DOHH2 (cell line): ENCODE measurements around the gene ALK.

Experiments used
- H3F3A ChIP-seq: fragments of 200-600 bp; sonication (generic), shearing (Covaris generic); 2 replicates; pipeline ENCODE4 v1.6.0; 2016; ENCODE audit warnings: antibody characterized with exemption, mild to moderate bottlenecking; ENCODE audit not compliant: control insufficient read depth, insufficient read depth
- H3K27ac ChIP-seq: fragments of 200-600 bp; sonication (generic); 2 replicates; pipeline ENCODE4 v1.5.1; 2014; ENCODE audit warnings: low read depth, mild to moderate bottlenecking, low read length, moderate library complexity
- H3K27me3 ChIP-seq: fragments of 200-600 bp; sonication (generic); 2 replicates; pipeline ENCODE4 v1.6.1; 2014; ENCODE audit warnings: mild to moderate bottlenecking, low read length, mixed read lengths; ENCODE audit not compliant: control insufficient read depth
- H3K36me3 ChIP-seq: fragments of 200-600 bp; sonication (generic); 2 replicates; pipeline ENCODE4 v1.6.1; 2014; ENCODE audit warnings: mild to moderate bottlenecking, low read length, moderate library complexity, mixed read lengths; ENCODE audit not compliant: control insufficient read depth
- H3K4me1 ChIP-seq: fragments of 200-600 bp; sonication (generic); 2 replicates; pipeline ENCODE4 v1.6.1; 2014; ENCODE audit warnings: mild to moderate bottlenecking, low read length, mixed read lengths; ENCODE audit not compliant: control insufficient read depth
- H3K4me2 ChIP-seq: fragments of 200-600 bp; sonication (generic); 2 replicates; pipeline ENCODE4 v1.6.0; 2014; ENCODE audit warnings: mild to moderate bottlenecking, low read length, moderate library complexity
- H3K4me3 ChIP-seq: fragments of 200-600 bp; sonication (generic); 2 replicates; pipeline ENCODE4 v1.5.1; 2014; ENCODE audit warnings: mild to moderate bottlenecking, low read length, mixed read lengths
- H3K79me2 ChIP-seq: fragments of 200-600 bp; sonication (generic); 2 replicates; pipeline ENCODE4 v1.6.1; 2014; ENCODE audit warnings: mild to moderate bottlenecking, low read length, mixed read lengths; ENCODE audit not compliant: control insufficient read depth
- H3K9me2 ChIP-seq: fragments of 200-600 bp; sonication (generic); replicated peaks from 2 replicates; pipeline ENCODE4 v1.6.1; 2014; ENCODE audit warnings: mild to moderate bottlenecking, low read length, mixed read lengths; ENCODE audit not compliant: control insufficient read depth
- H3K9me3 ChIP-seq: fragments of 200-600 bp; sonication (generic); 2 replicates; pipeline ENCODE4 v1.6.1; 2014; ENCODE audit warnings: antibody characterized with exemption, low read length, mixed read lengths; ENCODE audit not compliant: control insufficient read depth, insufficient read depth
- H4K20me1 ChIP-seq: fragments of 200-600 bp; sonication (generic); 2 replicates; pipeline ENCODE4 v1.6.0; 2014; ENCODE audit warnings: low read depth, mild to moderate bottlenecking, antibody characterized with exemption, low read length, moderate library complexity; ENCODE audit not compliant: control insufficient read depth, insufficient read depth
- EZH2phosphoT487 ChIP-seq: fragments of 200-600 bp; sonication (generic); IDR thresholded peaks from 2 replicates; pipeline ENCODE4 v1.6.1; 2017; ENCODE audit warnings: borderline replicate concordance, mild to moderate bottlenecking, antibody characterized with exemption, low read length, moderate library complexity, mixed read lengths
- TF ChIP-seq, protein P1 (sequence below): fragments of 200-600 bp; sonication (generic); IDR thresholded peaks from one replicate; pipeline ENCODE4 v1.5.1; 2014; ENCODE audit warnings: antibody characterized with exemption, mild to moderate bottlenecking, low read depth, low read length; ENCODE audit not compliant: poor library complexity, severe bottlenecking

Gene ALK

DNA sequence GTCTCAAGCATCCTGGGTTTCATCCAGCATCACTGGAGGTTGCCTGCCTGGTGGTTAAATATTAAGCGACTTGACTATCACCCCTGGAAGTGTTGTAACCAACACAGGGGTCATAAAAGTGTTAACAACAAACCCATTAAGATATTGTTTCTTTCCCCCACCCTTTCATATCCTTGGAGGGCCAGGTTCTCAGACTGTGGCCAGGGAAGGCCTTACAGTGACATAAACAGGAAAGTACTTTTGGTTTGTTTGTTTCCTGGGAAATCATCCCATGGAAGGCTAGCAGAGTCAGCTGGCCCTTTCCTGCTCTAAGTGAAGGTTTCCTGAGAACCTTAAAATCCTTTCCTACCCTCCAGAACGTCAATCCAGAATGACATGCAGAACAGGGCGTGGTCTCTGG lies 645.2 kb downstream of the ALK start:
- H4K20me1 ChIP-seq: no peaks in the 10 kb centered on the region
- H3K4me3 ChIP-seq: no peak overlapping the region
- no peaks in the 10 kb centered on the region for H3K9me3 ChIP-seq
- H3K36me3 ChIP-seq: no peaks in the 10 kb centered on the region
- no peak for TF ChIP-seq EZH2phosphoT487
- TF ChIP-seq, protein P1, sequence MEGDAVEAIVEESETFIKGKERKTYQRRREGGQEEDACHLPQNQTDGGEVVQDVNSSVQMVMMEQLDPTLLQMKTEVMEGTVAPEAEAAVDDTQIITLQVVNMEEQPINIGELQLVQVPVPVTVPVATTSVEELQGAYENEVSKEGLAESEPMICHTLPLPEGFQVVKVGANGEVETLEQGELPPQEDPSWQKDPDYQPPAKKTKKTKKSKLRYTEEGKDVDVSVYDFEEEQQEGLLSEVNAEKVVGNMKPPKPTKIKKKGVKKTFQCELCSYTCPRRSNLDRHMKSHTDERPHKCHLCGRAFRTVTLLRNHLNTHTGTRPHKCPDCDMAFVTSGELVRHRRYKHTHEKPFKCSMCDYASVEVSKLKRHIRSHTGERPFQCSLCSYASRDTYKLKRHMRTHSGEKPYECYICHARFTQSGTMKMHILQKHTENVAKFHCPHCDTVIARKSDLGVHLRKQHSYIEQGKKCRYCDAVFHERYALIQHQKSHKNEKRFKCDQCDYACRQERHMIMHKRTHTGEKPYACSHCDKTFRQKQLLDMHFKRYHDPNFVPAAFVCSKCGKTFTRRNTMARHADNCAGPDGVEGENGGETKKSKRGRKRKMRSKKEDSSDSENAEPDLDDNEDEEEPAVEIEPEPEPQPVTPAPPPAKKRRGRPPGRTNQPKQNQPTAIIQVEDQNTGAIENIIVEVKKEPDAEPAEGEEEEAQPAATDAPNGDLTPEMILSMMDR: no peak
- no peaks in the 10 kb centered on the region for H3F3A ChIP-seq
- no peak overlapping the region for H3K27ac ChIP-seq
- H3K9me2 ChIP-seq: no peaks in the 10 kb centered on the region
- no peak overlapping the region for H3K4me2 ChIP-seq
- H3K79me2 ChIP-seq: no peaks in the 10 kb centered on the region
- H3K4me1 ChIP-seq: no peaks in the 10 kb centered on the region
- no peaks in the 10 kb centered on the region for H3K27me3 ChIP-seq

DNA sequence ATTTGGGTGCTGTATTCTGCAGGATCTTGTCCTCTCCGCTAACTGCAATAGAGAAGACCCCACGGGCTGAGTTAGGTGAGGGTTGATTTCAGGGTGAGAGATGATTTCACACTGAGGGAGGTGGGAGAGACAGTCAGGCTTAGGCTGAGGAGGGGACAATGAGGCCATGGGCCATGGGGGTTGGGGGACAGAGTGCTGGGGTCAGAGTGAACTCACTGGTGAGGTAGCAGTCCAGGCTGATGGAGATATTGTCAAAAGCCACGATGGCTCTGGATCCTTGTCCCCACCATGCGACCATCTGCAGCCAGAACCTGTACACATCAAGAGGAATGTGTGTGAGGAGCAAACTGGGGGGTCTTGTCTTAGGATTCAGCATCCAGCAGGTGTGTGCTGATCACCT lies 646.2 kb downstream of the ALK start:
- H3K79me2 ChIP-seq: no peaks in the 10 kb centered on the region
- H3K27ac ChIP-seq: no peak overlapping the region
- H3K9me3 ChIP-seq: no peaks in the 10 kb centered on the region
- H3K27me3 ChIP-seq: no peaks in the 10 kb centered on the region
- H3K36me3 ChIP-seq: no peaks in the 10 kb centered on the region
- H3K4me1 ChIP-seq: no peaks in the 10 kb centered on the region
- H3K4me2 ChIP-seq: no peak overlapping the region
- TF ChIP-seq, protein P1: no peak
- no peak for TF ChIP-seq EZH2phosphoT487
- H4K20me1 ChIP-seq: no peaks in the 10 kb centered on the region
- no peaks in the 10 kb centered on the region for H3F3A ChIP-seq
- no peaks in the 10 kb centered on the region for H3K9me2 ChIP-seq
- no peak overlapping the region for H3K4me3 ChIP-seq

DNA sequence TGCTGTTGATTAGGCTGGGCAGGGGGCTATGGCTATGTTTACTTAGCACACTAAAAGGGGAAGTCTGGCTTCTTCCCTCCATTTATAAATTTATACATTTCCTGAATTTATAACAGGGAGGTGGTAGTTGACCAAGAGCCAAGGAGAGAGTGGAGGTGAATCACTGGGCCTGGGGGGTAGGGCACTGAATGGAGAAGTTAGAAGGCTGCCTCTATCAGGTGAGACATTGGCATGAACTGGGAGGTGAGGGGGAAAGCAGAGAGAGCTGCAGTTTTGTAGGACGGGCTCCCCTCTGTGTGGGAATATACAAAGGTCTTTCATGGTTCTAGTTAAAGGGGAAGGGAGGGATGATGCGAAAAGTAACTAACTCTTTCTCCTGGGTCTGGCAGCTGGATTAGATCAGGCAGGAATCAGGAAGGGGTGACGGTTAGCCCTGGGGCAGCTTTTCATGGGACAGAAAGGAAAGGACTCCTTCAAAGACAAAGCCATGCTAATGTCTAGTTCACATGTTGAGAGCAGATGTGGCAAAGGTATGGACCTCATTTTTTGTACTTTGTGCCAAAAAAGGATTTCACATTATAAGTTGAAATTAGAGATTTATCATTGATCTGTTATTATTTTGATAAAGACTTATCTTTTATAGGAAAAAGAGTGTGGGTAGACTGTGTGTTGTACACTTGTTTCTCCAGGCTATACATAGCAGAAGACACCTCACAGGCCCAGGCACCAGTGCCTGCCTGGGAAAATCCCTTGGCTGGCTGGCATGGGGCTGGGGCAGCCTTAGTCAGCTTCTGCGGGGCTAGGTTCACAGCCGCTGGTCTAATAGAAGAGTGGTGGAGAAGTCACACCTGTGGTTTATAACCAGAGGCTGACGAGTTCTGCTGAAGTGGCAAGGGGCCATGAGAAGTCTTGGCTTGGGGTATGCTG lies 647.4 kb downstream of the ALK start:
- Histone ChIP-seq H3K36me3 (no peaks in the 10 kb centered on the region), H3K9me2 (no peaks in the 10 kb centered on the region), H3K9me3 (no peaks in the 10 kb centered on the region), H3K4me2 (no peak overlapping the region), H3K27me3 (no peaks in the 10 kb centered on the region), H3K4me3 (no peak overlapping the region), H3F3A (no peaks in the 10 kb centered on the region), H3K79me2 (no peaks in the 10 kb centered on the region), H4K20me1 (no peaks in the 10 kb centered on the region), H3K4me1 (no peaks in the 10 kb centered on the region), H3K27ac (no peak overlapping the region)
- no peak for TF ChIP-seq EZH2phosphoT487
- TF ChIP-seq, protein P1: no peak
